ENCODE results near the gene ARHGAP27.
A peak's percentile ranks its signal among the peaks of the same experiment; 100 is the strongest.
"Not testable (repeated sequence)": the region's sequence is repeated elsewhere in the genome, so short reads cannot be mapped to it uniquely, and the experiment has no call there.

The ARHGAP27 gene

DNA sequence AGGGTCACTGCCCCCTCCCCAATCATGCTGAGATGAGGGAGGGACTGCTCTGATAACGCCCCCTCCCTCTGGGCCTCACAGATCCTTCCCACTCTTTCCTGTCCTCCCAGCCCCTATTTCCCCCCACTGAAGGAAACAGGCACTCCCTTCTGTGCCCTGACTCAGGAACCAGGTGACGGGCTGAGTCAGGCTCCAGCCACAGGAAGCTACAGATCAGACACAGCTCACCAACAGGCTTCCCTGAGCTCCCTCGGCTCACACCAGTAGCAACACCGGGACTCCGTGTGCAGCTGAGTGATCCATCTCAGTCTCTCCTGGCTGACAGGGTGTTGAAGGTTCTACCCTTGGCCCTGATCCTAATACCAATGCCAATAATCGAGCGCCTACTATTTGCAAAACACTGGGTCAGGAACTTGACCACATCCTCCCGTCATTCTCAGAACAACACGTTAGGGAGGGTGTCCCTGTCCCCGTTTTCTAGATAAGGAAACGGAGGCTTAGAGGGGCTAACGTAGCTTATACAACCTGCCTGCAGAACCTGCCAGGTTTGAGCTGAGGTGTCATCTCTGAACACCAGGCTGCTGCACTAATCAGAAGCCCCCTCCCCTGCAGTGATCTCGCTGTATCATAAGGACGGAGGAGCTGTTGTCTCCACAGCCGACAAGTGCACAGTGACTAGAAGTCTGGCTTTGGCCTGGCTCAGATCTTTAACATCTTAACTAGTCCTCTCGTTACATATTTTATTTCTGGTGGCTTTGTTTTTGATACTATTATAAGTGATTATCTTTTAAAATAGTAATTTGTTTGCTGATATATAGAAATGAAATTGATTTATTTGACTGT is 13.5 kb upstream of the ARHGAP27 start:
- DNase-seq, result not testable (repeated sequence)

DNA sequence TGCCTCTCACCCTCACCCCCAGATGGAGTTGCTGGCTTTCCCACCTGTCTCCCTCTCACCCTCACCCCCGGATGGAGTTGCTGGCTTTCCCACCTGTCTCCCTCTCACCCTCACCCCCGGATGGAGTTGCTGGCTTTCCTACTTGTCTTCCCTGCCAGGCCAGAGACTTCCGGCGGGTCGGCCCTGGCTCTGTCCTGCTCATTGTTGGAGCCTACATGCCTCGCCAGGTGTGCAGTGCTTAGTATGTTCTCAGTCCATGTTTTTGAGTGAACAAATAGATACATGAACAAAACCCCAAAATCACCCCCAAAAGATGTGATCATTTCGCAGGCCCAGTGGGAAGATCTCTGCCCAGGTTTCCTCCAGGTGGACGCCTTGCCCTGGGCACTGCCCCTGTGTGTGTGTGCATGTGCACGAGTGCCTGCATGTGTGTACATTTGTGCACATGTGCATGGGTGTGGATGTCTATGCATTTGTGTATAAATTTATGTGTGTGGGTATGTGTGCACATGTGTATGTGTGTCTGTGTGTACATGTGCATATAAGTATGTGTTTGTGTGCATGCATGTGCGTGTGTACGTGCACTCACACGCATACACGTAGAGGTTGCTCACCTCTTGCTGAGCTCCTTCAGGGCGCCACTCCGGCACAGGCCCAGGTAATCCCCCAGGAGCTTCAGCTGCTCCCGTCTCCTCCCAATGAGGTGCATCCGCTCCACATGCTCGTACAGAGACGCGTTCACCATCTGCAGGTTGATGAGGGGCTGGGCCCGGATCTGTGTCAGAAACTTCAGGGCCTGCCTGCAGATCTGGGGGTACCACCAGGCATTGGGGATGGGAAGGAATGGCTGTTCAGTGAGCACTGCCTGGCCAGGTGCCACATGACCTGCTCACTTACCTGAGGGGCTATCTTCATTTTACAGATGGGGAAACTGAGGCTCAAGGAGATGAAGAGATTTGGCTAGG is 12.5 kb upstream of the ARHGAP27 start:
- DNase-seq, result not testable (repeated sequence)

DNA sequence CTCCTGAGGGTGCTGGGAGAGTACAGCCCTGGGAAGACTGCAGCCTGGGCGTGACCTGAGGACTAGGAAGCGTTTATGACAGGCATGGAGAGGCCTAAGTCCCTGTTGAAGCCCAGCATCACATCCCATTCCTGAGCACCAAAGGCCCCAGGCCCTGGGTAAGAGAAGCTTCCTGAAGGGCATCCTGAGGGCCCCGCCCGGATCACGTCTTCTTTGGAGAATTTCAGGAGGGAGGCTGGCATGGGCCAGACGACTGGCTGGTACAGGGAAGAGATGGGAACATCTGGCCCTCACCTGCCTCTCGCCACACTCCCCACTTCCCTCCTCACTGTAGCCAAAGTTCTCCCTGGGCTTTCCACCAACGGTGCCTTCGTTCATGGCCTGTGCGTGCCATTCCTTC is 11.6 kb upstream of the ARHGAP27 start:
- DNase-seq, result not testable (repeated sequence)

GRCh38 chr17:45443371-45444260 is 10.9 kb upstream of the ARHGAP27 start:
- not testable (repeated sequence) for DNase-seq

DNA sequence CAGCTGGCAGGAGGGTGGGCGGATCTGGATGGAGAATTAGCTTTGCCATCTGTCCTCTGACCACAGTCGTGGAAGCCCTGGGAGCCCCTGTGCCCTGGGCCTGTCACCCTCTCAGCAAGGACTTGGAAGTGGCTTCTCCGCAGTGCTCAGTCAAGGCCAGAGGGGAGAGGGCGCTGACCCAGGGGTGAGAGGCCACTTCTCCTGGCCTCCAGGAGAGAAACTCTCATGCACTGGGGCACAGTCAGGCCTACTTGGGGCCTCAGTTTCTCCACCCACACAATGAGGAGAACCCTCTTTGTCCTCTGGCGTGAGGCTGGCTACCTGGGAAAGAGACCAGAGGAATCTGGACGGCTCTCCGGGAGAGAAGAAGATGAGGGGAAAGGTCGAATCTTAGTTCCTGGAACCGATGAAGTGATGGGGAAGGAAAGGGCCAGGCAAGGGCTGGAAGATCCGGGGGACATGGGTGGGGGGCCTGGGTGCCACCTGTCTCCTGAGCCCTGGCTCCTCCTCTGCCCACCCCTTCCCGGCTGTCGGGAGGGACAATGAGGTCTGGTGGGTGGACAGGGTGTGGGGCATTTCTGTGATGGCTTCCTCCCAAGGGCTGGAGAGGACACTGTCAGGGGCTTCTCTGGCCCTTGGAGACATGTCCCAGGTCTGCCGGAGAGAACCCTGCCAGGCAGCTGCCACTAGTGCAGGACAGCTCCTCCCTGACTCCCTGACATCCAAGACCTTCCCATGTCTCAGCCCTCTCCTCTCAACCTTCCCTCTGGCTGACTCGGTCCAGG is 9.0 kb upstream of the ARHGAP27 start:
- no peak for DNase-seq

DNA sequence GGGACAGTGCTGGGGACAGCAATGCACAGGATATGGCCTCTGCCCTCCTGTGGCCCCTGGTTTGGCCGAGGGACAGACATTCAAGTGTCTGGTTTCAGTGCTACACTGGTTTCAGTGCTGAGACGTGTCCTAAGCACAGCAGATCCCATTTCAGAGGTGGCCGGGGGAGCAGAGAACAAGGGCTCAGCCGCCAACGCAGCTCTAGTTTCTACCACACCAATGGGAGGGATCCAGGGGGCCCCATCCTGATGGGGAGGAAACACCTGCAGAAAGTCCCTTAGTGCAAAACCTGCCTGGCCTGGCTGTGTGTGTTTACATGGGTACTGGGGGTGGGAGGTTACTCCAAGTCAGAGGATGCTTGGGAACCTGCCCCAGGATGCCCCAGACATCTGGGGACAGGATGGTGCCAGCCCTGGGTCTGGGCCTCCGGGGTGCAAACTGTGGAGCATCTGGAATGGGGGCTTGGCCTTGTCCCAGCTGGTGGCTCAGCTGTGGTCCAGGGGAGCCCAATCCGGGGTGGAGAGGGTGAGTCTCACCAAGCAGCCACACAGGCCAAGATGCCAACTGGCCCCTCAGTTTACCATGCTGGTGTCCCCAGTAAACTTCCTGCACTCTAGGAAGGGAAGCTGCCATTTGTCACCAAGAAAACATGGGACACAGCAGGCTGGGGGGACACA is 8.3 kb upstream of the ARHGAP27 start:
- not testable (repeated sequence) for DNase-seq

GRCh38 chr17:45440161-45440778 is 7.6 kb upstream of the ARHGAP27 start:
- no peak for DNase-seq

- no peak for DNase-seq
These were observed 6.4 kb upstream of the ARHGAP27 start for GRCh38 chr17:45438931-45439610.

DNA sequence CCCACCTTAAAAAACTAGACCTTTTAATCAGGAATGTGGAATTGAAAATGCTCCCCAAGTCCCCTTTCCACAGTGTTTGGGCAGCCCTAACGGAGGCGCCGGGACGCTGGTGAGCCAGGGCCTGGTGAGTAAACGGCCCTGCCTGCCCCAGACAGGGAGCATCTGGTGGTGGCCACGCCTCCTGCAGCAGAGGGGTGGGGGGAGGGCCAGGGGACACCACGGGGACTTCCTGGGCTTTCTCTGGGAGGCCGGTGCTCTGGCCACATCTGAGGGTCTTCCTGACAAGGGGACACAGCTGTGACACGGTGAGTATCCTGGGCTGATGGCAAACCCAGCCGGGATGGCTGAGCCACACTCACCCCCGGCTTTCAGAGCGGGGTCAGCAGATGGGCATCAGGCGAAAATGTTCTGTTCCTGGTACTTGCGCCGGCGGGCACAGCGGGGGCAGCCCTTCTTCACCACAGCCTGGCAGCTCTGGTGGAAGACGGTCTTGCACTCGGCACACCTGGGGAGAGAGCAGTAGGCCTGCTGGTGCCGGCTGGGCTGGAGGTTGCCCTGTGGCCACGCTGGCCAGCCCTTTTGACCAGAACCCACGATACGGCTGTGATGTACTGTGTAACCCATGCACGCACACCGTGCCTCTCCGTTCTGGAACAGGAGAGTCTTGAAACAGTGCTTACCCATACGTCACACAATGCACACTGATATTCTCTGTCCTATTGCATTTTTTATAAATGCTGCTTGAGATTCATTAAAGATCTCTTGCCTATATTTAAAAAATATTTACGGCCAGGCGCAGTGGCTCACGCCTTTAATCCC is 5.0 kb upstream of the ARHGAP27 start:
- no peak for DNase-seq

- DNase-seq, result no peak
These were observed 4.2 kb upstream of the ARHGAP27 start for GRCh38 chr17:45436625-45437464.

GRCh38 chr17:45436161-45436560 is 3.5 kb upstream of the ARHGAP27 start:
- DNase-seq, result no peak

DNA sequence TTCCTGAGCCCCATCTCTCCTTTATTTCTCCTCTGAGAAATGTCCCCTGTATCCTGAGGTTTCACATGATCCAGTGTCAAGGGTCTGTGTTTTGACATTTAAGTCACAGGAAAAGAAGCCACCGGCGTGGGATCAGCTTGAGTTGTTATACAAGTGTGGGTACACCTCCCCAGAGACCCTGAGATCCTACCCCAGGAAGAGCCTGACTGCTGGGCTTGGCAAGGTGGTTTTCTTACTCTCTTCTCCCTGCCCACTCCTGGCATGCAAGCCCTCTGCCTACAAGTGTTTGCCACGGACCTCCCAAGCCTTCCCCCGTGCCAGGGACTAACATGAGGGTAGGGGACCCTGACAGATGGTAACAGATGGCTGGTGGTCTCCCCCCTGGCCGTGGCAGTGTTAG is 2.8 kb upstream of the ARHGAP27 start:
- DNase-seq, result no peak

- DNase-seq, result no peak
These were observed 477 bp upstream of the ARHGAP27 start for GRCh38 chr17:45433159-45433535.

DNA sequence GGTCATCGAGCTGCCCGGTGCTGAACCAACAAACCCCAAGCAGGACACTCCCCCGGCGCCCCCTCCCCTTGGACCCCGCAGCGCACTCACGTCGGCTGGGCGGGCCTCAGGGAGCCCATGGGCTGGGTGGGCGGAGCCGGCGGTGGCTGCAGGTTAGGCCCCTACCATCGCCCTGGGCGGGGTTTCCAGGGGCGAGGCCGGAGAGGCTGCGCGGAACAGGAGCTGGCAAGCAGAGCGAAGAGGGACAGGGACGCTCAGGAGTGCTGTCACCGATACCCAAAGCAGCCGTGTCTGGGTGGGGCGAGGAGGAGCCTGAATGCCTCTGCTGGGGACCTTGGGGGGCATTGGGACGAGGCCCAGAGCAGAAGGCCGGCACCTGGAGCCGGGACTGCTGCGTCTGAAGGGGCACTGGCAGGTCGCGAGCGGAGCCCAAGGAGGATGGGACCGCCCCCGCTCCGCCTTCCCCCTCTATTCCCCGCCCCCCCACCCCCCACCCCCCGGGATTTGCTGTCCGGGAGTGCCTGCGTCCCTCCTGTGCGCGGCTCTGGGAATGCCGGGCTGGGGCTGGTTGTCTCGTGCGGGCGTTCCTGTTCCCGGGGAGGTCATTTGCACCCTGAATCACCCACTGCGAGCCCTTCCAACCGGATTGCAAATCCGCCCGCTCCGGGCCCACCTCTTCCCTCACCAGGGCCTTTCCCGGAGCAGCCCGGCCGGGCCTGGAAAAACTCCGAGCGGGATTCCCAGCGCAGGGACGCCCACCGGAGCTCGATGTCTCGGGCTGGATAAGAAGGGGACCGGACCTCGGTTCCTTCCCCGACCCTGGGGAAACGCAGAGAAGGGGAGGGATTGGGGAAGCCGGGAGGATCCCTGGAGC is 902 bp downstream of the ARHGAP27 start:
- peak; percentile 76 for DNase-seq

- DNase-seq, result no peak
These were observed 1.7 kb downstream of the ARHGAP27 start for GRCh38 chr17:45430738-45431530.

- no peak for DNase-seq
These were observed 2.5 kb downstream of the ARHGAP27 start for GRCh38 chr17:45430006-45430737.

Measured in activated CD4-positive, CD25-positive, alpha-beta regulatory T cell treated with anti-CD3 and anti-CD28 coated beads, Interleukin-2, amount 50 U/mL, for 72 hours (primary cell).